ENCODE data around the gene TRIM7.

- TF ChIP-seq CTCF (conservative IDR thresholded peaks at IDR 0.05 in 1 of 2, IDR thresholded peaks at IDR 0.05 in 1 of 2; ENCODE audit: low read depth in 1 of 2, low read length in 2 of 2), result no peak
- no peak for TF ChIP-seq EZH2 (IDR thresholded peaks at IDR 0.05; ENCODE audit: low read length, missing control alignments)
Observed at GRCh38 chr5:181173420-181174342, 31.3 kb downstream of the TRIM7 start.

Data from fibroblast of lung (primary cell).